ENCODE measurements around the gene TMEM30A. TPM values are rescaled to one million over a fixed set of nuclear protein-coding genes. Genes with fewer than 3 reads are reported as not detected.

Gene TMEM30A
- total and polyA plus RNA-seq, 4 donors = 66.5 to 164 (median 107) TPM

DNA sequence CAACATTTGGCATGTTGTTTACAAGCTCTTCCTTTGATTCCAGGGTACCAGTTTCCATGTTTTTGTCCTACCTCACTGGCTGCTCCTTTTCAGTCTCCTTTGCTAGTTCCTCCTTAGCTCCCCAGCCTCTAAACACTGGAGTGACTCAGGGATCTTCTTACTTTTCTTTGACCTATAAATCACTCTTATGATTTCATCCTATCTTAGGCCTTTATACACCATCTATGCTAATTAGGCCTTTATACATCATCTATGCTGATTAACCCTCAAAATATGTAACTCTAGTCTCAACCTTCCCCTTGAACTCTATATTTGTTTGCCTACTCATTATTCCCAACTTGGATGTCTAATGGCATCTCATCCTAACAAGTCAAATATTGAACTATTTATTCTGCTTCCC, 9.5 kb downstream of the TMEM30A start:
- no peaks in the 10 kb centered on the region for H3K27me3 ChIP-seq (ENCODE audit: control insufficient read depth in 1 of 2, insufficient read depth in 2 of 2, low read length in 1 of 2)
- no peak for ATAC-seq (ENCODE audit: low FRiP score)
- peaks cover 1 to 18% of the 10 kb centered on the region in 2 donors for H3K4me1 ChIP-seq (ENCODE audit: control insufficient read depth in 1 of 2, insufficient read depth in 2 of 2, low read length in 2 of 2)
- H3K9me3 ChIP-seq (ENCODE audit: control insufficient read depth, low read length) = peaks cover 2% of the 10 kb centered on the region
- H3K4me3 ChIP-seq (ENCODE audit: low read length in 2 of 2) = no peak overlapping the region
- no peak for DNase-seq
- intact Hi-C loops (cut with DNase I) = no loop called here
- H3K27ac ChIP-seq (ENCODE audit: low read depth in 1 of 2, low read length in 2 of 2) = no peak overlapping the region
- peaks cover 0 to 2% of the 10 kb centered on the region in 2 donors for H3K36me3 ChIP-seq (ENCODE audit: control insufficient read depth in 1 of 2, insufficient read depth in 2 of 2, low read length in 1 of 2)

DNA sequence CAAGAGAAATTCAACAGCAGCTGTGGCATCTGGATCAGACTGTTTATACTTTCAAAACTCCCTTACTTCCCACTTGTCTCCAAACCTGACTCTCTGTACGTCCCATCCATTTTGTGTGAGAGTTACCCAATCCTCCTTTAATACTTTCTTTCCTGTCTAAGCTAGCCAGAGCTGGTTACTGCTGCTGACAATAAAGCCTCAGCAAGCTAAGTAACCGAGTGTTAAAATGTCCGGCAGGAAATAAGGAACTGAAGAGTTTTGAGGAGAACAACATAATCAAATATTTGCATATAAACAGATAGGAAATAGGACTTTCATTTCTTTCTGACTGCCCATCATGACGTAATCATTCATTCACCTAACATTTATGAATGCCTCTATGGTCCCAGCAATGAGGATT, 11.6 kb downstream of the TMEM30A start:
- intact Hi-C loops (cut with DNase I) = no loop called here
- peaks cover 2% of the 10 kb centered on the region for H3K9me3 ChIP-seq (ENCODE audit: control insufficient read depth, low read length)
- peak overlapping the region in 1 of 2 donors; percentile 36 for H3K27ac ChIP-seq (ENCODE audit: low read depth in 1 of 2, low read length in 2 of 2)
- 92 to 93% methylated on average over 4 of the region's 4 CpGs for WGBS, 2 donors
- H3K4me3 ChIP-seq (ENCODE audit: low read length in 2 of 2) = no peak overlapping the region
- H3K36me3 ChIP-seq (ENCODE audit: control insufficient read depth in 1 of 2, insufficient read depth in 2 of 2, low read length in 1 of 2) = peaks cover 0 to 2% of the 10 kb centered on the region in 2 donors
- DNase-seq (no peak), ATAC-seq (ENCODE audit: low FRiP score) (no peak)
- no peaks in the 10 kb centered on the region for H3K27me3 ChIP-seq (ENCODE audit: control insufficient read depth in 1 of 2, insufficient read depth in 2 of 2, low read length in 1 of 2)
- peaks cover 7 to 11% of the 10 kb centered on the region in 2 donors for H3K4me1 ChIP-seq (ENCODE audit: control insufficient read depth in 1 of 2, insufficient read depth in 2 of 2, low read length in 2 of 2)

- H3K4me1 ChIP-seq (ENCODE audit: control insufficient read depth in 1 of 2, insufficient read depth in 2 of 2, low read length in 2 of 2) = peaks cover 7 to 11% of the 10 kb centered on the region in 2 donors
- peaks cover 2% of the 10 kb centered on the region for H3K9me3 ChIP-seq (ENCODE audit: control insufficient read depth, low read length)
- intact Hi-C loops (cut with DNase I) = no loop called here
- H3K27ac ChIP-seq (ENCODE audit: low read depth in 1 of 2, low read length in 2 of 2) = peak overlapping the region in 1 of 2 donors; percentile 36
- WGBS, 2 donors = 80 to 82% methylated on average over 5 of the region's 5 CpGs
- no peaks in the 10 kb centered on the region for H3K27me3 ChIP-seq (ENCODE audit: control insufficient read depth in 1 of 2, insufficient read depth in 2 of 2, low read length in 1 of 2)
- ATAC-seq (ENCODE audit: low FRiP score) (no peak), DNase-seq (no peak)
- peaks cover 0 to 2% of the 10 kb centered on the region in 2 donors for H3K36me3 ChIP-seq (ENCODE audit: control insufficient read depth in 1 of 2, insufficient read depth in 2 of 2, low read length in 1 of 2)
- H3K4me3 ChIP-seq (ENCODE audit: low read length in 2 of 2) = no peak overlapping the region
These were observed 12.3 kb downstream of the TMEM30A start for GRCh38 chr6:75272145-75272840.

DNA sequence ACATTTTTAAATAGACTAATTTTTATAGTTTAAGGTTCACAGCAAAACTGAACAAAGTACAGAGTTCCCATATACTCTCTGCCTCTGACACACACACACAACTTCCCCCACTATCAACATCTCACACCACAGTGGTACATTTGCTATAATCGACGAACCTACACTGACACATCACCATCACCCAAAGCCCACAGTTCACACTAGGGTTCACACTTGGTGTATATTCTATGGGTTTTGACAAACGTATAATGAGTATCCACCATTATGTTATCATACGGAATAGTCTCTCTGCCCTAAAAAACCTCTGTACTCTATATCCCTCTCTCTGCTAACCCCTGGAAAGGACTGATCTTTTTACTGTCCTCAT, 15.6 kb downstream of the TMEM30A start:
- H3K27me3 ChIP-seq (ENCODE audit: control insufficient read depth in 1 of 2, insufficient read depth in 2 of 2, low read length in 1 of 2) = no peaks in the 10 kb centered on the region
- peaks cover 0 to 2% of the 10 kb centered on the region in 2 donors for H3K36me3 ChIP-seq (ENCODE audit: control insufficient read depth in 1 of 2, insufficient read depth in 2 of 2, low read length in 1 of 2)
- WGBS, 2 donors = 84 to 85% methylated on average over 4 of the region's 4 CpGs
- no peak for DNase-seq
- H3K9me3 ChIP-seq (ENCODE audit: control insufficient read depth, low read length) = peaks cover 2% of the 10 kb centered on the region
- peaks cover 0 to 7% of the 10 kb centered on the region in 2 donors for H3K4me1 ChIP-seq (ENCODE audit: control insufficient read depth in 1 of 2, insufficient read depth in 2 of 2, low read length in 2 of 2)
- intact Hi-C loops (cut with DNase I) = no loop called here
- H3K4me3 ChIP-seq (ENCODE audit: low read length in 2 of 2) = no peak overlapping the region
- H3K27ac ChIP-seq (ENCODE audit: low read depth in 1 of 2, low read length in 2 of 2) = no peak overlapping the region
- no peak for ATAC-seq (ENCODE audit: low FRiP score)

GRCh38 chr6:75268121-75268987, 16.2 kb downstream of the TMEM30A start:
- WGBS, 2 donors = 75 to 77% methylated on average over 5 of the region's 5 CpGs
- peaks cover 2% of the 10 kb centered on the region for H3K9me3 ChIP-seq (ENCODE audit: control insufficient read depth, low read length)
- H3K4me1 ChIP-seq (ENCODE audit: control insufficient read depth in 1 of 2, insufficient read depth in 2 of 2, low read length in 2 of 2) = peaks cover 0 to 7% of the 10 kb centered on the region in 2 donors
- intact Hi-C loops (cut with DNase I) = no loop called here
- peak overlapping the region in 1 of 2 donors; percentile 40 for H3K27ac ChIP-seq (ENCODE audit: low read depth in 1 of 2, low read length in 2 of 2)
- H3K36me3 ChIP-seq (ENCODE audit: control insufficient read depth in 1 of 2, insufficient read depth in 2 of 2, low read length in 1 of 2) = peaks cover 0 to 2% of the 10 kb centered on the region in 2 donors
- ATAC-seq (ENCODE audit: low FRiP score) (no peak), DNase-seq (no peak)
- no peaks in the 10 kb centered on the region for H3K27me3 ChIP-seq (ENCODE audit: control insufficient read depth in 1 of 2, insufficient read depth in 2 of 2, low read length in 1 of 2)
- H3K4me3 ChIP-seq (ENCODE audit: low read length in 2 of 2) = no peak overlapping the region

- no peaks in the 10 kb centered on the region for H3K36me3 ChIP-seq (ENCODE audit: control insufficient read depth in 1 of 2, insufficient read depth in 2 of 2, low read length in 1 of 2)
- H3K27ac ChIP-seq (ENCODE audit: low read depth in 1 of 2, low read length in 2 of 2) = no peak overlapping the region
- intact Hi-C loops (cut with DNase I) = loop anchor here (2.0 kb wide), 1 partner anchor 259 kb away; no protein-coding TSS in a partner anchor
- ATAC-seq (ENCODE audit: low FRiP score) (no peak), DNase-seq (no peak)
- peaks cover under 1% of the 10 kb centered on the region for H3K9me3 ChIP-seq (ENCODE audit: control insufficient read depth, low read length)
- no peak overlapping the region for H3K4me3 ChIP-seq (ENCODE audit: low read length in 2 of 2)
- 27 to 30% methylated on average over 4 of the region's 4 CpGs for WGBS, 2 donors
- peaks cover 0 to 7% of the 10 kb centered on the region in 2 donors for H3K4me1 ChIP-seq (ENCODE audit: control insufficient read depth in 1 of 2, insufficient read depth in 2 of 2, low read length in 2 of 2)
- H3K27me3 ChIP-seq (ENCODE audit: control insufficient read depth in 1 of 2, insufficient read depth in 2 of 2, low read length in 1 of 2) = no peaks in the 10 kb centered on the region
These were observed 17.1 kb downstream of the TMEM30A start for GRCh38 chr6:75267461-75267860.

DNA sequence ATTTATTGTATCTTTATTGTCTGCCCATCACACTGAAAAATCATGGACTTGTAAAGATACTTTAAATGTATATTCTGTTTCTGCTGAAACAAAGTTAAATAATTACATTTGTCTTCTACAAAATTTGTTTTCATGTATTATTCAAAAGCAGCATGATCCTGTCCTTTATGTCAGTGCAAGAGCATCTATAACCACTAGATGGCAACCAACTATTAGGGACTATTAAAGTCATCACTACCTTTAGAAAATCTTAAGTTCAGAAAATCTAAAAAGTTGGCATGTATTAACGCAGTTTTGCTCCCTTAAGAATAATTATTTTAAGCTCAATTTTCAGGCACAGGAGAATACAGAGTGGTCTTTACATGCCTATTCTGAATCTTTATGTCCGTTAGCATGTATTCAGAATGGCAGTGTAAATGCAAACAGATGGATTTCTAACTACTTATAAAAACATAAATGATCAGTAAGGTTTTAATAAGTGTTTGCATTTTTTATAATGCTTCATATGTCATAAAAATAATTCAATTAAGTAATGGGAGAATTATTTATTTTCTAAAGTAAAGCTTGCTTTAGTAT, 17.8 kb downstream of the TMEM30A start:
- intact Hi-C loops (cut with DNase I) = loop anchor here (2.0 kb wide), 1 partner anchor 260 kb away; no protein-coding TSS in a partner anchor
- no peak overlapping the region for H3K27ac ChIP-seq (ENCODE audit: low read depth in 1 of 2, low read length in 2 of 2)
- 44 to 48% methylated on average over 2 of the region's 2 CpGs for WGBS, 2 donors
- H3K4me1 ChIP-seq (ENCODE audit: control insufficient read depth in 1 of 2, insufficient read depth in 2 of 2, low read length in 2 of 2) = peaks cover 0 to 7% of the 10 kb centered on the region in 2 donors
- peak; percentile 81 for ATAC-seq (ENCODE audit: low FRiP score)
- no peaks in the 10 kb centered on the region for H3K36me3 ChIP-seq (ENCODE audit: control insufficient read depth in 1 of 2, insufficient read depth in 2 of 2, low read length in 1 of 2)
- no peak overlapping the region for H3K4me3 ChIP-seq (ENCODE audit: low read length in 2 of 2)
- H3K9me3 ChIP-seq (ENCODE audit: control insufficient read depth, low read length) = no peaks in the 10 kb centered on the region
- DNase-seq = no peak
- no peaks in the 10 kb centered on the region for H3K27me3 ChIP-seq (ENCODE audit: control insufficient read depth in 1 of 2, insufficient read depth in 2 of 2, low read length in 1 of 2)

GRCh38 chr6:75263401-75263750, 21.2 kb downstream of the TMEM30A start:
- ATAC-seq (ENCODE audit: low FRiP score) (no peak), DNase-seq (no peak)
- intact Hi-C loops (cut with DNase I) = no loop called here
- Histone ChIP-seq H3K4me1 (ENCODE audit: control insufficient read depth in 1 of 2, insufficient read depth in 2 of 2, low read length in 2 of 2) (peaks cover 0 to under 1% of the 10 kb centered on the region in 2 donors), H3K9me3 (ENCODE audit: control insufficient read depth, low read length) (no peaks in the 10 kb centered on the region), H3K4me3 (ENCODE audit: low read length in 2 of 2) (no peak overlapping the region), H3K27ac (ENCODE audit: low read depth in 1 of 2, low read length in 2 of 2) (no peak overlapping the region), H3K27me3 (ENCODE audit: control insufficient read depth in 1 of 2, insufficient read depth in 2 of 2, low read length in 1 of 2) (no peaks in the 10 kb centered on the region), H3K36me3 (ENCODE audit: control insufficient read depth in 1 of 2, insufficient read depth in 2 of 2, low read length in 1 of 2) (peaks cover 0 to 2% of the 10 kb centered on the region in 2 donors)

Measured in aorta (tissue), 5 donors.